GF-D8 (cell line): Measurements from ENCODE around the gene BBS9.

ENCODE experiments used
- DNase-seq: peaks from one replicate; lab custom pipeline; 2025; lab: John Stamatoyannopoulos, UW

Gene BBS9

DNA sequence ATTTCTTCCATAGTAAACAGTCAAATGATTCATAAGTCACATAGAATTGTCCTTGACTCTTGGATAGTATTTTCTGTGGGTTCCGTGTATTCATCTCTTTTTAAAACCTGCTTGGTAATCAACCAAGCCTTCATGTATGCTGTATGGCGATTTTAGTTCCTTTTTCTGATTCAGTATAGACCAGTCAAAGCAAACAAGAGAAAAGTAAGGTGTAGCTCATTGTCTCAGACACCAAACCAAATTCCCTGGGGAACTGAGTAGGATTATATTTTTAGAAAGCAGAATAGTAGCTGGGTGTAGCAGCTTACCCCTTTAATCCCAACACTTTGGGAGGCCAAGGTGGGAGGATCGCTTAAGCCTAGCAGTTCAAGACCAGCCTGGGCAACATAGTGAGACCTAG is 240.5 kb downstream of the BBS9 start:
- DNase-seq = no peak

- no peak for DNase-seq
These were observed 243.8 kb downstream of the BBS9 start for GRCh38 chr7:33373195-33373594.

- no peak for DNase-seq
These were observed 250.6 kb downstream of the BBS9 start for GRCh38 chr7:33379891-33380525.

GRCh38 chr7:33388332-33388731 is 259.0 kb downstream of the BBS9 start:
- no peak for DNase-seq

- no peak for DNase-seq
These were observed 262.8 kb downstream of the BBS9 start for GRCh38 chr7:33392148-33392547.

DNA sequence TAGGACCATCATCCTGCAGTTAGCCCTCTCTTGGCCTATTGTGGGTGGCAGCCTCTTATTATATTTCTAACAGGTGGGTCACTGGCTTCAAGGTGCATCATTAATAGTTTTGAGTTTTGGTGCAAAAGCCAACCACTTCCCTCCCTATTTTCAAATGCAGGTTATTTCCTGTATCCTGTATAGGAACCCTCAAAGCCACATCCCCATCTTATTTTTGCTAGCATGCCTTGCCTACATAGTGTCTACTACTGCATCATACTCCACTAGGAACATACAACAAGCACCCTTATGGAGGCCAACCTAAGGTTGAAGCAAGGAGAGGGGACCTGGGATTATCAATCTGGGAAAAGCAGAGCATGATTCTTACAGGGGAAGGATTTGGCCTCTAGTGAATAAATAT is 264.4 kb downstream of the BBS9 start:
- no peak for DNase-seq

GRCh38 chr7:33395340-33395739 is 266.0 kb downstream of the BBS9 start:
- no peak for DNase-seq

DNA sequence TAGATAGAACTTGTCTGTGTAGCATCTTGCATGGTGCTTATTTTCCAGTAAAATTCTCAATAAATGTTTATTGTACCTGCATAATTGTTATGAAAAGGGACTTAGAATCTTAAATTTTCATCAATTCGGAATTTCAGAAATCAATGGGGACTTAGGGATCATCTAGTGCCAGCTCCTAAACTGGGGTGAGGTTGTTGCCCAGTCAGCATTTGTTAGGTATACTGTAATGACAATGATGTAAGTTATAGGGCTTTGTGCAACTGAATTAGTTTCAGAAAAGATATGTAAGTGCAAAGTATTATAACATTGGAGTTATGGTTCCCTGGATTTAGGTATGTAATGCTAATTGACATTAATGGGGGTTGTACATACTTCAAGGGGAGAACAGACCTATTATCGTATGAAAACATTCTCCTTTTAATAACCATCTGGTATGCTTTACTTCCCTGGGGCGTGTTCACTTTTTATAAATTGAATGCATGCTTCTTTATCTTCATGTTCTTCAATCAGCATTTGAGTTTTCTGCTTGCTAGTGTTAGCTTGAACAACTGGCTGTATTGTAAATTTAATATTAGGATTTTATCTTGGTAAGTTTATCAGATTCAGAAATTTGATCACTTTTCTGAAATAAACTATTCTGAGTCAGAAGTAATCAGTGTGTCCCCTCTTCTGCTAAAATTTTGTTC is 270.3 kb downstream of the BBS9 start:
- DNase-seq = no peak

GRCh38 chr7:33400214-33400538 is 270.8 kb downstream of the BBS9 start:
- no peak for DNase-seq

DNA sequence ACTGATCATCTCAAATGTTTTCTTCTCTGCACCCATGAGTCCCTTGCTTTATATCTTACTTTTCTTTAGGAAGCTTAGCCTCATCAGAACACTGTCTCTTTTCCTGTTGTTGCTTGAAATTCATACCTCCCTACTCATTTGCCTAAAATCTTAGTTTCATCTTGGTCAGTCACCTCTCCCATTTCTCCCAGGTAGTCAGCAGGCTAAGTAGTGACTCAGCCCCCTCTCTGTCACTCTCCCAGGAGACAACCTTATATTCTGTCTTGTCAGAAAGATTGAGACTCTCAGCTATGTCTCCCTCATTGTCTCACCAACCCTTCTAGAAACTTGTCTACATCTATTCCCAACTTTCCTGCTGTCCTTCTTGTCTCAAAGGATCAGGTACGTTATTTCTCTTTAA is 280.9 kb downstream of the BBS9 start:
- DNase-seq = no peak

- no peak for DNase-seq
These were observed 281.7 kb downstream of the BBS9 start for GRCh38 chr7:33411020-33411419.

- no peak for DNase-seq
These were observed 283.0 kb downstream of the BBS9 start for GRCh38 chr7:33412331-33412730.

DNA sequence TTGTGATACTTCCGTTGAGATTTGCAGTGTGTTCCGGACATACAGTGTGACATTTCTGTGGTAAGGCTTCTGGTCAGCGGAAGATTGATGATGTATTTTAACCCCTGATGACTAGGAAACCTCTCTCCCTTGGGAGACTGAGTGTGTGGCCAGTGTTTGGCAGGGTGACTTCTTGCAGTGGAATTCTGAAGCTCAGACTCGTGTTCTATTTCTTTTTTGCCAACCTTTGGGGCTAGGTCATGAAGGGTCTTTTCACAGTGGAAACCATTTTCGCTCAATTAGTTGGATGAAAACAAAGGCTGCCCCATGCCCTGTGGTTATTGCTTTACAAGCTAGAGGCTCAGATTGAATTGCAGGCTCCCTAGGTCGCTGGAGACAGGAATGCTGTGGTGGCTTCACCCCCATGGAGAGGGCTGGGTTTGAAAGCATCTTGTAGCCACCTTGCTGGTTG is 288.9 kb downstream of the BBS9 start:
- DNase-seq = no peak

DNA sequence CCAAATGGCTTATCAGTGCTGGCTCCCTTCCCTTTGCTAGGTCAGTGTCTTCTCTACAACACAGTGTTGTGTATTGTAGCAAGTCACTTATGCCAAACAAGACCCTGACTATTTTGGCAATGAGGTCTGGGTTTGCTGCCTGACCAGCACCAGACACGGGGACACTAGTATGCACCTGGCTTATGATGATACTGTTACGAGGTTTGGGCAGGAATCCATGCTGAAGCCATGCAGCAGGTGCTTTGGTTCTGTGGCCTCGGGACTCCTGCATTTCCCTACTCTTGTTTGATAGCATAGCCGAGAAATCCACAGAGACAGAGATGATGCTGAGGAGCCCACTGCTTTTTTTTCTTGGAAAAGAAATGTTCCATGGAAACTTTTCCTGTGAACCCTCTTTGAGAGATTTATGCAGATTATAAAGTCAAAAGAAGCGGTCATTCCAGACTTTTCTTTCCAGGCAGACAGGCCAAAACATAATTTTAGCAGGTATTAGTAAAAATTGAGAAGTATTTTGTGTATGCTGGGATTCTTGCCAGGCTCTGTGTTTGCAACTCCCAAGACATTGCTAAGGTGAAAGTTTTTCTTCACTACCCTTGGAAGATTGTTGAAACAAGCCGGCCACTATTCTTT is 291.1 kb downstream of the BBS9 start:
- no peak for DNase-seq

DNA sequence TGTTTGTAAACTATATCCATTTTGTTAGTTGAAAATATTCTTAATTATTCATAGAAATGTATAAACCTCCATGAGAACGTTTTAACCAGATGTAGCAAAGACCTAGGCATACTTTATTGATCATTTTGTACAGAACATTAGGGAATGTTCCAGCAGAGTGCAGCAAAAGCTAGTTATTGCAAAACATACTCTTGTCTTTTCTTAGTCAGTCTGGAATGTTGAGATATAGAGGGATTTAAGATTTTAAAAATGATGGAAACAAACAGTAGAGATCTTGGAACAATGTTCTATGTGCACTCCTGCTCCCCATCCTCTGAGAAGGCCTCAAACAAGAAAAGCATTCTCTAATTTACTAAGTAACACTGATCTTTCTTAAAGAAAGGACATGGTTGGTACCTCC is 292.1 kb downstream of the BBS9 start:
- DNase-seq = no peak

DNA sequence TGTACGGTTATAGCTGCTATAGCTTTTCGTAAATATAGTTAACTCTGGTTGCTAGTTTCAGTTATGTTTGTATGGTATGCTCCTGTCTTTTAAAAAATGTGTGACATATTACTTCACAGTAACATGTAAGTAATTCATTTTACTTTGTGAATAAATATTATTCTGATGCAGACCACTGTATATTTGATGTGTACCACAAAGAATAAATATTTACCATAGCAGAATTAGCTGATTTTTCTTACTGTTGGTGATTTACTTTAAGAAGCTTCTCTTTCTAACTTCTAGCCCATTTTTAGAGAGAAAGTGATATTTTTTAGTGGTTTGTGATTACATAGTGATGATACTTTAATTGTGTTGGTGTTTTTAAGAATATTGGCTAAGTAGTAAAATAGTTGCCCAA is 292.8 kb downstream of the BBS9 start:
- no peak for DNase-seq

DNA sequence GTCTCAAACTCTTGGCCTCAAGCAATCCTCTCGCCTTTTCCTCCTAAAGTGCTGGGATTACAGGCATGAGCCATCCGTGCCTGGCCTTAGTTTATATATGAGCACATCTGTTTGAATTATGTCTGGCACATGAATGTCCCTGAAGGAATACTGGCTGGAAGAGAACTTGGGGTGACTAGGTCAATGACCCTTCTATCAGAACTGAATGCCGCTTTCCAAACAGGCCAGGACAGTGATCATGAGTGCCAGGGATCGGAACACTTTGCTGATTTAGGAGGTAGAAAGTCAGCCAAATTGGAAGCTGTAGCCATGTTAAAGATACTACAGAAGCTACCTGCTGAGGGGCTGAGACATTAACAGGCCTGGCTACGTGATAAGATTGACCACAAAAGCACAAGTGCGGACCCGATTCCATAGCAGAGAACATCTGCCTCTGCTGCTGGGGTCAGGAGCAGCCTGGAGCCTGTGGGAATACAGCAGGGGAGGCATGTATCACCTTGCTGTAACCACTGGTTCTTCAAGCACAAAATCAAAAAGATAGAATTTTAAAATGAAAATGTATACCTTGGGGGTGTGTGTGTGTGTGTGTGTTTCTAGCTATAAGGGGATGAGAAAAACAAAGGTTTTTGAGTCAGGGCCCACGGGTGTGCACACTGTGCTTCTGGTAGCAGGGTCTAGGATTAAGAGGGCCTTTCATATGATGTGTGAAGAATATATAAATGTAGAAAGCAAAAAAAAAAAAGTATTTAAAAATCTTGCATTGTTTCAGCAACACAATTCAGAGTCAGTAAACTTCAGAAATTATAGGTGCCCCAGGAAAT is 293.7 kb downstream of the BBS9 start:
- no peak for DNase-seq

- DNase-seq = no peak
These were observed 294.3 kb downstream of the BBS9 start for GRCh38 chr7:33423646-33424020.

DNA sequence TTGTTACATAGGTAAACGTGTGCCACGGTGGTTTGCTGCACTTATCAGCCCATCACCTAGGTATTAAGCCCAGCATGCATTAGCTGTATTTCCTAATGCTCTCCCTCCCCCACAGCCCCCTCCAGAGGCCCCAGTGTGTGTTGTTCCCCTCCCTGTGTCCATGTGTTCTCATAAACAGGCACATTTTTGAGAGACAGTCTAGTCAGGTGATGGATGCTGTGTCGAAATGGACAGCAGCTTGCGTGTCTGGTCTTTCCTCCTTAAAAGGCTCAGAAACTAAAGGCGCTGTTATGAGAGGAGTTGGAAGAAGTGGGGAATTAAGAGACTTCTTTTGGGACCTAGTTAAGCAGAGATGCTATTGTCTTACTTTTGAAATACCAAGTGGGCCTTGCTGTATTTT is 296.0 kb downstream of the BBS9 start:
- no peak for DNase-seq

GRCh38 chr7:33425929-33426678 is 296.7 kb downstream of the BBS9 start:
- DNase-seq = no peak

GRCh38 chr7:33428415-33428814 is 299.1 kb downstream of the BBS9 start:
- no peak for DNase-seq

DNA sequence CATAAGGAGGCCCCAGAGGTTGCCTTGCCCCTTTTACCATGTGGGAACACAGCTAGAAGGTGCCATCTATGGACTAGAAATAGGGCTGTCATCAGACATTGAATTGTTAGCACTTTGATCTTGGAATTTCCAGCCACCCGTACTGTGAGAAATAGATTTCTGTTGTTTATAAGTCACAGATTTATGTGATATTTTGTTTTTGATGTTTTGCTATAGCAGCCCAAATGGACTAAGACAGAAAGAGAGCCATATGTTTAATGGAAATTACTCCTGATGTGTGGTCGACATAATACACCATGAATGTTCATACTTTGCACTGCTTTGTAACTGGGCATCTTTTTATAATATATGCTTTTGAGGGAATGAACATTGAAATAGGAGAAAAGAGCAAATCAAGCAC is 302.2 kb downstream of the BBS9 start:
- DNase-seq = no peak
